SK-N-SH treated with all-trans-retinoic acid at 6 μM for 48 hours (cell line): ENCODE measurements around the gene C1orf232.

Experiments
- ATAC-seq: fragments of 200-7000 bp; cut with Tn5 transposase; 3 replicates; pipeline ENCODE4 v1.9.1; 2020; ENCODE audit warnings: mild to moderate bottlenecking, moderate library complexity
- ESRRG ChIP-seq: fragments of 250-450 bp; sonication (Bioruptor Pico); IDR thresholded peaks from 2 replicates; pipeline ENCODE4 v1.6.1; 2021; ENCODE audit warnings: mild to moderate bottlenecking
- ISL1 ChIP-seq: fragments of 250-450 bp; sonication (Bioruptor Pico); IDR thresholded peaks from 2 replicates; pipeline ENCODE4 v2.1.2; 2022; ENCODE audit warnings: mild to moderate bottlenecking, moderate library complexity
- TOX ChIP-seq: fragments of 250-450 bp; sonication (Bioruptor Pico); IDR thresholded peaks from 2 replicates; pipeline ENCODE4 v1.8.0; 2021; ENCODE audit warnings: mild to moderate bottlenecking, moderate library complexity, borderline replicate concordance
- ZNF70 ChIP-seq: fragments of 450-650 bp; formaldehyde crosslinking; IDR thresholded peaks from 2 replicates; pipeline ENCODE4 v1.5.0; 2020; ENCODE audit warnings: mild to moderate bottlenecking, moderate library complexity

The C1orf232 gene

DNA sequence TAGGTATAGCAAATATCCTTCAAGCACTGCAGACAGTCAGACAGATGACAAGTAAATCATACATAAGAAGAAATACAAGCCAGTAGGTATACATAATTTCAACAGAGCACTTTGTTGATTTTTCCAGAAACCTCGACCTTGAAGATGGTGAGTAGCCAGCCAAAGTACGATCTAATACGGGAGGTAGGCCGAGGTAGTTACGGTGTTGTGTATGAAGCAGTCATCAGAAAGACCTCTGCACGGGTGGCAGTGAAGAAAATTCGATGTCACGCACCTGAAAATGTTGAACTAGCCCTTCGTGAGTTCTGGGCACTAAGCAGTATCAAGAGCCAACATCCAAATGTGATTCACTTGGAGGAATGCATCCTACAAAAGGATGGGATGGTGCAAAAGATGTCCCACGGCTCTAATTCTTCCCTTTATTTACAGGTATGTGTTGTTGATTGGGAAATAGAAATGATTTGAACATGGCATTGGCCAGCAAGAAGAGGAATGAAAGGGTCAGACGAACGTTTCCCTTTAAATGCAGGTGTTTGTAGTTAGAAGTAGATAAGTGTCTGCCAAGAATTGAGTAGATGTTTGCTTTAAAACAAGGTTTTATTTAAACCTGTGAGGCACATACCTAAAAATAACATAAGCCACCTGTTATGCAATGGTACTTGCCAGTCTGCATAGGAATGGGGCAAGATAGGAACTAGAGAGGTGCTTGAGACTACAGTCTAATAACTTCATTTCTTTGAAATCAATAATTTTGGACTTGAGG is 54.4 kb downstream of the C1orf232 start:
- no peak for ATAC-seq
- TF ChIP-seq ISL1 (CRISPR knock-in tag) (no peak), ESRRG (CRISPR knock-in tag) (no peak), TOX (no peak), ZNF70 (CRISPR knock-in tag) (no peak)
